ENCODE data around the gene MS4A10.

MS4A10 gene

DNA sequence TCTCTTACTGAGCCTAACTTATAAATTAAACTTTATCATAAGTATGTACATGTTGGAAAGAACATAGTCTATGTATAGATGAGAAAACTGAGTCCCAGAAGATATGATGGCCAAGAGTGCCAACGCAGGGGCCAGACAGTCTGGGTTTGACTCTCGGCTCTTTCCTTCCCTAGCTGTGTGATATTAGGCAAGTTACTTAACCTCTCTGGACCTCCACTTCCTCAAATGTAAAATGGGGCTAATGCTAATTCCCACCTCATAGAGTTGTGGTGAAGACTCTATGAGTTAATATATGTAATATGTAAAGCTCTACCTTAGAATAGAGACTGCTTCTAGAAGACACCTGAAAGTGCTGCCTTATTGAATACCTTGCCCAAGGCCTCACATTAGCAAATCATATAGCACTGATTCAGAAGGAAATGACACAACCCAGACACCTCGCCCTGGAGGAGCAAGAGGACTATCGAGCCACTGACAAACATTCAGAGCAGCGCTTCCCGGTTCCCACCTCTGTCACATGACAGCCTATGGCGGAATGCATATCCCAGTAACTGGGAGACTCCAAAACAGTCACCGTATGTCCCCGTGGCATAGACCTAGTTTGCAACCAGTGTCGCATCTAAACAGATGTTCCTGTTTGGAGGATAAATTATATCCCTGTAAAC, 45.5 kb downstream of the MS4A10 start:
- DNase-seq, result no peak

DNA sequence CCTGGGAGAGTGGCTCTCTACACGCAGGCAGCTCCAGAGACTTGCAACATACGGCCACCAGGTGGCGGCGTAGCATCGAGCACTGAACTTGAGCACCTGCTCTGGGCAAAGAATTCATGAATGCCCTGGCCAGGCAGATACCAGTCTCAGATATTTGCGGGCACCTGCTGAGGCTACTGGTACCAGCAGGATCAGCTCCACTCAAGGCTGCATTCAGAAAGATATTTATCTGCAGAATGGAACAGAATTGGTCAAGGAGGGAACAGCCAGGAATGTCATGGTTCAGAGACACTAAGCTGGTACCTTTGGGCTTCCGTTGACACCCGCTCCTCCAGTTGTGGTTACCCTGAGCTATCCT, 46.0 kb downstream of the MS4A10 start:
- DNase-seq, result peak; percentile 69

GRCh38 chr11:60831501-60832079, 46.5 kb downstream of the MS4A10 start:
- no peak for DNase-seq

GRCh38 chr11:60834742-60835533, 49.8 kb downstream of the MS4A10 start:
- no peak for DNase-seq

- DNase-seq, result no peak
These were observed 50.4 kb downstream of the MS4A10 start for GRCh38 chr11:60835534-60835846.

- DNase-seq, result no peak
These were observed 51.9 kb downstream of the MS4A10 start for GRCh38 chr11:60836866-60837515.

DNA sequence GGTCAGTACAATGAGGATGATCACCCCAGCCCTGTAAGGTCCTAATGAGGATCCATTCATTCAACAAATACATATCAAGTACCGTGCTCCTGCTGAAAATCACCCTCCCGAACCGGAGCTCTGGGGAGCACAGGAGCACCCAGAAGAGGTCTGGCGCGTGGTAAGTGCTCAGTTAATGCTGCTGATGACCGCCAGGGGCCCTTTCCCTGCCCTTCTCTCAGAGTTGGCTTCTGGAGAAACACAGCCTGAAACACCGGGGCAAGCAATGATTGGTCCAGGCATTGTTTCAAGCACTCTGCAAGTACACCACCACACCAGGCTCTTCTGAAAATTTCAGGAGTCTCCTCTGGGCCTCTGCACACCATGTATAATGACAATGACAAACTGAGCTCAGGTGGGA, 53.0 kb downstream of the MS4A10 start:
- peak; percentile 23 for DNase-seq

DNA sequence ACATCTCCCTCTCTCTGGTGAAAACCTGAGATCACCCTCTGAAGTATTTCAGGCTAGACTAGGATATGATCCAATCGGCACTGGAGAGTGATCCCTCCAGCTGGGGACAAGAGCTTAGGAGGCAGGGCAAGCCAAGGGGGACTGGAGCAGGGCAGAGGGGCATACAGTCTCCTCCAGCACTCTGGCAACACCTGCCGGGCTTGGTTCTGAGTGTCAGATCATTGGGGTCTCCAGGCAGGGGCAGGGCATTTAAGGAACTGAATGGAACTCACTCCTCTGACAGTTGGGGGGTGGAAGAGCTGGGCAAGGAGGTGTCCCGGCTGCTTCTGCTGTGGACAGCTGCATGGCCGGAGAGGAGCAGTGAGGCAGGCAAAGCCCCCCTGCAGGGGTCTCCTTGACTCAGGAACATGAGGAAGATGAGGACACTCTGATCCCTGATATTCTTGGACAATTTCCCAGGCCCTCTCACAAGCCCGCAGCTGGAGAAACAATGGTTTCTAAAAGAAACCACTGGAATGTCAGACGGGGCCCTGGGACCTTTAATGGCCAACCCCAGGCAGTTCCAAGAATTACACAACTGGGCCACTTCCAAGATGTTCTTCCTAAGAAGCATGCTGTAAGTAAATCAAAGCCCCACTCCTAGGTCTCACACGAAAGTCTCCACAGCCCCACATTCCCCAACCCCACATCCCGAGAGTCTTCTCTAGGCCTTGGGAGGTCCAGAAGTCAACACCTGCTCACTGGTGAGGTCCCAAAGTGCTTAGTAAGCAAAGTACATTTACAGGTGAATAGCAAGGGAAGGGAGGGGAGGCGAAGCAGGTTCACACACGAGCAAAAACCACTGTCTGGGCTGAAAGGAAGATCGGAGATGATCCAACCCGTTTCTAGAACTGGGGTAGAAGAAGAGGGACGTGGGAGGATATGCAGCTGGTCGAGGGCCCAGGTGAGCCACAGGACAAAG, 55.6 kb downstream of the MS4A10 start:
- DNase-seq, result peak; percentile 96

GRCh38 chr11:60841797-60842667, 56.9 kb downstream of the MS4A10 start, which contains the start of gene CCDC86:
CCDC86 (plus strand) TSS chr11:60842113; CDS start chr11:60842125, 12 bp downstream.
- peak; percentile 96 for DNase-seq

- DNase-seq, result no peak
These were observed 57.8 kb downstream of the MS4A10 start for GRCh38 chr11:60842668-60843600.

GRCh38 chr11:60844045-60844869, 59.1 kb downstream of the MS4A10 start:
- no peak for DNase-seq

- no peak for DNase-seq
These were observed 59.7 kb downstream of the MS4A10 start for GRCh38 chr11:60844870-60845221.

DNA sequence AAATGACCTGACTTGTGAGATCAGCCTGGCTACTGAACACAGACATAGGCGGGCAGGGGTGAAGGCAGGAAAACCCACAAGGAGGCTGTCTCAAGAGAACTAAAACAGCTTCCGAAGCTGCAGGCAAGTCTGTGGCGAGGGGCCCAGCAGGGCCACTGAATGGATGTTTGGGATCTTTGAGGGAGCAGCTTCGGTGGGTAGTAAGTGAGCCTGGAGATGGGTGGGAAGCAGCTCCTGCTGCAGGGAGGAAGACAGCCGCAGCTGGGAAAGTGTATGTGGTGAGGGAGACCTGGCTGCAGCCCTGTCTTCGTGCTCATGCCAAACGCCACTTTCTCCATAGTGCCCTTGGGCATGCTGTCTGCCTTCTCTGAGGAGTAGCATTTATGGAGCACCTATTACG, 60.2 kb downstream of the MS4A10 start:
- DNase-seq, result no peak

- DNase-seq, result no peak
These were observed 62.1 kb downstream of the MS4A10 start for GRCh38 chr11:60847281-60847680.

GRCh38 chr11:60847896-60848295, 62.8 kb downstream of the MS4A10 start:
- DNase-seq, result no peak

DNA sequence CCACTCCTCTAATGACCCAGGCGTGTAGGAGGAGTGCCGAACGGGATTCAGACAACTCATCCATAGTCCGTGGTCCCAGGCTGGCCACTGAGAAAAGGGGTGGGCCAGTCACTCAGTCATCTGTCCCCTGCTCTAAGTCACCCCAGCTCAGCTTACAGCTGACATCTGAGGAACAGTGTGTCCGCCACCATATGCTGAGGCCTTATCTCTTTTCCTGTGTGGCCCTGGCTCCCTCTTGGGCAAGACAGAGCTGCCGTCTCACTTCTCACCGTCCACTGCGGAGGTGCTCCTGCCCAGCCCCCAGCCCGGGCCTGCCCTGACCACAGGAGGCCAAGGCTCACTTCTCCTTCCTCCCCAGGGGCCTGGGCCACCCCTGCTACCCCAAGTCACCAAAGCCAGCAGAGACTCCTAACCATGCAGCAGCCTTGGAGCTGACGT, 63.6 kb downstream of the MS4A10 start:
- no peak for DNase-seq

GRCh38 chr11:60849641-60850520, 64.7 kb downstream of the MS4A10 start:
- DNase-seq, result no peak

Measured in fibroblast of skin of scalp (primary cell).